ENCODE data around the gene E4F1.
"Not testable (repeated sequence)": the region's sequence is repeated elsewhere in the genome, so short reads cannot be mapped to it uniquely, and the experiment has no call there.

The E4F1 gene

GRCh38 chr16:2260250-2260649 lies 36.9 kb downstream of the E4F1 start:
- Histone ChIP-seq H3K79me2 (ENCODE audit: control insufficient read depth, low read length) (peaks cover 82% of the 10 kb centered on the region), H3F3A (ENCODE audit: control insufficient read depth, insufficient read depth) (peaks cover 24% of the 10 kb centered on the region), H3K27me3 (ENCODE audit: control insufficient read depth, low read length) (no peaks in the 10 kb centered on the region), H3K4me3 (ENCODE audit: low read length) (no peak overlapping the region), H4K20me1 (ENCODE audit: control insufficient read depth, insufficient read depth, low read depth, low read length) (peaks cover 28% of the 10 kb centered on the region; the same call in 1 of the 2 replicates), H3K9me3 (ENCODE audit: control insufficient read depth, insufficient read depth, low read length) (no peaks in the 10 kb centered on the region), H3K4me1 (ENCODE audit: control insufficient read depth, low read length) (peaks cover 3% of the 10 kb centered on the region), H3K4me2 (ENCODE audit: low read length) (no peak overlapping the region), H3K27ac (ENCODE audit: low read depth, low read length) (no peak overlapping the region), H3K36me3 (ENCODE audit: control insufficient read depth, low read length) (peaks cover 100% of the 10 kb centered on the region), H3K9me2 (replicated peaks; ENCODE audit: control insufficient read depth, low read length) (no peaks in the 10 kb centered on the region)
- TF ChIP-seq CTCF (IDR thresholded peaks at IDR 0.05; ENCODE audit: low read depth, low read length, poor library complexity, severe bottlenecking), result no peak

GRCh38 chr16:2263026-2263425 lies 39.6 kb downstream of the E4F1 start:
- not testable (repeated sequence) for H3K9me3 ChIP-seq (ENCODE audit: control insufficient read depth, insufficient read depth, low read length); H3K27me3 ChIP-seq (ENCODE audit: control insufficient read depth, low read length); H3K4me2 ChIP-seq (ENCODE audit: low read length); H3K9me2 ChIP-seq (replicated peaks; ENCODE audit: control insufficient read depth, low read length); H3K27ac ChIP-seq (ENCODE audit: low read depth, low read length); H3K4me3 ChIP-seq (ENCODE audit: low read length)
- H3K36me3 ChIP-seq (ENCODE audit: control insufficient read depth, low read length), result peaks cover 95% of the 10 kb centered on the region
- H3F3A ChIP-seq (ENCODE audit: control insufficient read depth, insufficient read depth), result peaks cover 18% of the 10 kb centered on the region
- H3K4me1 ChIP-seq (ENCODE audit: control insufficient read depth, low read length), result peaks cover 18% of the 10 kb centered on the region
- peaks cover 34% of the 10 kb centered on the region for H4K20me1 ChIP-seq (ENCODE audit: control insufficient read depth, insufficient read depth, low read depth, low read length)
- peaks cover 96% of the 10 kb centered on the region for H3K79me2 ChIP-seq (ENCODE audit: control insufficient read depth, low read length)

- H3K27me3 ChIP-seq (ENCODE audit: control insufficient read depth, low read length); H3K9me2 ChIP-seq (replicated peaks; ENCODE audit: control insufficient read depth, low read length); H3F3A ChIP-seq (ENCODE audit: control insufficient read depth, insufficient read depth); H3K9me3 ChIP-seq (ENCODE audit: control insufficient read depth, insufficient read depth, low read length): not testable (repeated sequence)
- Histone ChIP-seq H3K4me1 (ENCODE audit: control insufficient read depth, low read length) (peaks cover 28% of the 10 kb centered on the region), H3K79me2 (ENCODE audit: control insufficient read depth, low read length) (peaks cover 86% of the 10 kb centered on the region), H3K4me3 (ENCODE audit: low read length) (peak overlapping the region; percentile 82), H3K27ac (ENCODE audit: low read depth, low read length) (peak overlapping the region; percentile 74), H4K20me1 (ENCODE audit: control insufficient read depth, insufficient read depth, low read depth, low read length) (peaks cover 45% of the 10 kb centered on the region), H3K4me2 (ENCODE audit: low read length) (peak overlapping the region; percentile 87), H3K36me3 (ENCODE audit: control insufficient read depth, low read length) (peaks cover 56% of the 10 kb centered on the region)
Measured at GRCh38 chr16:2266887-2267286, 43.5 kb downstream of the E4F1 start.

GRCh38 chr16:2267505-2267912 lies 44.1 kb downstream of the E4F1 start:
- H3K4me1 ChIP-seq (ENCODE audit: control insufficient read depth, low read length), result peaks cover 28% of the 10 kb centered on the region
- H4K20me1 ChIP-seq (ENCODE audit: control insufficient read depth, insufficient read depth, low read depth, low read length), result peaks cover 45% of the 10 kb centered on the region
- peak overlapping the region; percentile 87 for H3K4me2 ChIP-seq (ENCODE audit: low read length)
- H3K27me3 ChIP-seq (ENCODE audit: control insufficient read depth, low read length); H3K9me3 ChIP-seq (ENCODE audit: control insufficient read depth, insufficient read depth, low read length); H3K9me2 ChIP-seq (replicated peaks; ENCODE audit: control insufficient read depth, low read length); H3F3A ChIP-seq (ENCODE audit: control insufficient read depth, insufficient read depth): not testable (repeated sequence)
- peaks cover 80% of the 10 kb centered on the region for H3K79me2 ChIP-seq (ENCODE audit: control insufficient read depth, low read length)
- H3K27ac ChIP-seq (ENCODE audit: low read depth, low read length), result peak overlapping the region; percentile 74
- H3K4me3 ChIP-seq (ENCODE audit: low read length), result peak overlapping the region; percentile 82
- peaks cover 50% of the 10 kb centered on the region for H3K36me3 ChIP-seq (ENCODE audit: control insufficient read depth, low read length)

GRCh38 chr16:2267913-2268666 lies 44.7 kb downstream of the E4F1 start, which contains the start of gene RNPS1:
Gene RNPS1 (minus strand): TSS chr16:2268126. CDS start chr16:2264643, 3,483 bp downstream.
- Histone ChIP-seq H3F3A (ENCODE audit: control insufficient read depth, insufficient read depth) (peaks cover 7% of the 10 kb centered on the region), H3K4me1 (ENCODE audit: control insufficient read depth, low read length) (peaks cover 28% of the 10 kb centered on the region), H3K9me3 (ENCODE audit: control insufficient read depth, insufficient read depth, low read length) (no peaks in the 10 kb centered on the region), H3K36me3 (ENCODE audit: control insufficient read depth, low read length) (peaks cover 44% of the 10 kb centered on the region), H3K4me2 (ENCODE audit: low read length) (peak within 1 kb of the TSS; percentile 87), H3K9me2 (replicated peaks; ENCODE audit: control insufficient read depth, low read length) (no peaks in the 10 kb centered on the region), H3K27ac (ENCODE audit: low read depth, low read length) (peak within 1 kb of the TSS; percentile 74), H3K4me3 (ENCODE audit: low read length) (peak within 1 kb of the TSS; percentile 82), H4K20me1 (ENCODE audit: control insufficient read depth, insufficient read depth, low read depth, low read length) (peaks cover 39% of the 10 kb centered on the region), H3K27me3 (ENCODE audit: control insufficient read depth, low read length) (no peaks in the 10 kb centered on the region), H3K79me2 (ENCODE audit: control insufficient read depth, low read length) (peaks cover 74% of the 10 kb centered on the region)
- TF ChIP-seq CTCF (IDR thresholded peaks at IDR 0.05; ENCODE audit: low read depth, low read length, poor library complexity, severe bottlenecking) (no peak), EZH2phosphoT487 (IDR thresholded peaks at IDR 0.05; ENCODE audit: borderline replicate concordance, low read length) (no peak)
